H7 (cell line): ENCODE data around the gene BCAS2. TPM values are rescaled to one million over a fixed set of nuclear protein-coding genes. Genes with fewer than 3 reads are reported as not detected.

Experiments used
- DNase-seq: peaks from one replicate; pipeline ENCODE4 v3.0.0; 2012
- H3K27me3 ChIP-seq: 2 replicates; pipeline ENCODE4 v1.6.0; 2011; ENCODE audit warnings: mild to moderate bottlenecking, low read length; ENCODE audit not compliant: control insufficient read depth, insufficient read depth
- H3K36me3 ChIP-seq: replicated peaks from 2 replicates; pipeline ENCODE4 v1.5.1; 2011; ENCODE audit warnings: low read length; ENCODE audit not compliant: control insufficient read depth, insufficient read depth
- H3K4me3 ChIP-seq: 2 replicates; pipeline ENCODE4 v1.5.1; 2011; ENCODE audit warnings: low read depth, mild to moderate bottlenecking, control low read depth, low read length, moderate library complexity; ENCODE audit not compliant: insufficient read depth
- total RNA-seq: library from RNA; depleted of rRNA; stranded (reverse); fragments of >200 nt; shearing (Covaris generic); gene quantifications from 2 replicates; pipeline ENCODE4 v1.2.3, GENCODE V29; 2014; rRNA removed

Gene BCAS2
- total RNA-seq = 50.0 and 66.3 TPM in 2 replicates

DNA sequence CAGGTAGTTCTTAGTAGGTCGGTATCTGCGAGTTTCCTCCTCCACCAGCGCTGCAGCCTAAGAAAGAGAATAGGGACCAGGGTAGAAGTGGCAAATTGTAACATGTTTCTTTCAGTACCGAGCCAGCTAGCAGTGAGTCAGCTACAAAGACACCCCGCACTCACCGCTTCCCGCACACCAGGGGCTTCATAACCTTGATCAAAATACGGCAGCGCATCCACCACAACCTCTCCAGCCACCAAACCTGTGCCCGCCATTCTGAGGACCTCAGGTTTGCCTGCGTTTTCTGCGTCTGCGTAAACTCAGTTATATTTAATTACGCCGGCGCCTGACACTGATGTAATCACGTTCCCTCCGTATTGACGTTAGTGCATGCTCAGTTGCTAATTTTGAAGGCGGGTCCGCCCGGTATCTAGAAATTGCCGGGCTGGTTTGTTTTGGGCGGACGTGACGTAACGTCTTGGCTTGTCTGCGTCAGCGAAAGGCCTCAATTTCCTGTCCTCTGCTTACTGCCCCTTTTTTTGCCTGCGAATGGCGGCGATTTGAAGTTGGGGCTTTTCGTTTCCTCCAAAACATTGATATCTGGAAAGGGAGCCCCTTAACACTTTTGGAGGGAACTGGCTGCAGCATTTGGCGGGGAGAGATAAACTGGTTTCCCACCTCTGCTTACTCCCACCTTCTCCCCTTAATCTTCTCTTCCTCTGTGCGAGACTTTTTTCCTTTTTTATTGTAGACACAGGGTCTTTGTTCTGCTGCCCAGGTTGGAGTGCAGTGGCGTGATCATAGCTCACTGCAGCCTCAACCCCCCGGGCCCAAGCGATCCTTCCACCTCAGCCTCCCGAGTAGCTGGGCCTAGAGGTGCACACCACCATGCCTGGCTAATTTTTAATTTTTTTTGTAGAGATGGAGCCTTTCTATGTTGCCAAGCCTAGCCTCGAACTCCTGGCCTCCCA lies at the start of gene BCAS2:
Gene BCAS2, minus strand, starts transcription at position 281 of the 953 bp plus-strand sequence. Its CDS starts 24 bp downstream, at position 257.
- Histone ChIP-seq H3K4me3 (peak within 1 kb of the TSS; percentile 89), H3K27me3 (no peaks in the 10 kb centered on the region), H3K36me3 (peaks cover 5% of the 10 kb centered on the region)
- peak; percentile 61 for DNase-seq

DNA sequence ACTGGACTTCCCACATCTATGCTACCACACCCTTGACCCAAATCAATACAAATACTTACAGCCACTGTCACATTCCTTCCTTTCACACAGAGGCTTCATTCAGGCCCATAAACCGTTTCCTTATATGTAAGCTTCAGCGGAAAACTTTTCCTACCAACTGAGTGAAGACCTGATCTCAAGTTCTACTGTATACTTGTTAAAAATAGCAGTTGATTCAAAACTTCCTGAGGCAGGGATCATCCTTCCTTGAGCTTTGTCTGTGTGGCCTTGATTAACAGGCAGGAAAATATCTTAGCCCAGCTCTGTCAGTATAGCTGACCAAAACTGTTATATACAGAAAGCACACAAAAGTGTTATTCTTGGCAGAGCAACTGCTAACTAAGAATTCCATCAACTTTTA lies 45.7 kb upstream of the BCAS2 start:
- Histone ChIP-seq H3K4me3 (no peak overlapping the region), H3K36me3 (no peaks in the 10 kb centered on the region), H3K27me3 (no peaks in the 10 kb centered on the region)
- no peak for DNase-seq

DNA sequence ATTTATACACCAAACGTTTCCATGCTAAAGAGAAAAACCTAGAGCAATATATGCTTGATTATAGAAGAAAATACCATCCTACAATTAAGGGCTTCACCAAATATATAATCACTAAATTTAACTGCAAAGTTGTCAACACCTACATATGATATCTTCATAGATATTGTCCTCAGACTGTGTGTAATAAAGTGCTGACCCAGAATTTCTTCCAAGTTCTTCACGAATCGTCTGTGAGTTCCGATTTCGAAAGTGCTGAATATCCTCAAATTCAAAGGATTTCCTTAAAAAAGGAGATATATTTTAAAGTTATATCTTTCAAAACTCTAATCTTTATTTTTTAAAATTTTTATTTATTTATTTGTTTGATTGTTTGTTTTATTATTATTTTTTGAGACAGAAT lies 41.9 kb upstream of the BCAS2 start:
- H3K27me3 ChIP-seq = no peaks in the 10 kb centered on the region
- H3K36me3 ChIP-seq = no peaks in the 10 kb centered on the region
- DNase-seq = no peak
- no peak overlapping the region for H3K4me3 ChIP-seq

DNA sequence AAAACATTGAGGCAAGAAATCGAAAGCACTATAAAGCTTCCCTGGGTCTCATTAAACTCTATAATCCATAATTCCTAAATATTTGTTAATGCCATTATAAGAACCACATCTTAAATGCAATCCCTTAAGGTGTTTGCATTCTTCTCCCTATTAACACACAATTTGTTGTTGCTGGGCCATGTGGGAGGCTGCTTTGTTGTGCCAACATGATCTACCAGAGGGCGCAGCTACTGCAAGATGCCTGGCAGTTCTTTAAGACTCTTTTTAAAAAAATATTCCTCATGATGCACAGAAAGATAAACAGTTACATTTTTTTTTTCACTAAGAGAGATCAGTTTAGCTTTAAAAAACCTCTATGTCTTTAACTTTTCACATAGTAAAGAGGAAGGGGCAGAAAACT lies 39.0 kb upstream of the BCAS2 start:
- no peak overlapping the region for H3K4me3 ChIP-seq
- no peaks in the 10 kb centered on the region for H3K27me3 ChIP-seq
- H3K36me3 ChIP-seq = no peaks in the 10 kb centered on the region
- no peak for DNase-seq

DNA sequence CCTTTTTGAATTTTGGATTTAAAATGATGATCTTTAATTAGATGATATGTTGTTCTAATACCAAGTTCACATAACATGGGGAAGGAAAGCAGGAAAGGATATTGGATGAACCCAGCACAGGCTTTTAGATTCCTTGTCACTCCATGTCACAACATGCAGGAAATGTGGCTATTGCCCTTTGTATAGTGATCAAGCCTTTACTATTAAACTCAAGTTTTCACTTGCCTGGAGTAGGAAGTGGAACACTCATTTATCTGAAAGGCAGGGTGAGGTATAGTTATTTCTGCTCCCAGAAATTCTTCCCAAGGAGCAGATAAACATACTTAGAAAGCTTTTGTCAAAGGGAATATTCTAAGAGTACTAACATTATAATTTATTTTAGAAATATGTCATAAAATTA lies 37.2 kb upstream of the BCAS2 start:
- Histone ChIP-seq H3K27me3 (no peaks in the 10 kb centered on the region), H3K36me3 (no peaks in the 10 kb centered on the region), H3K4me3 (no peak overlapping the region)
- DNase-seq = no peak

DNA sequence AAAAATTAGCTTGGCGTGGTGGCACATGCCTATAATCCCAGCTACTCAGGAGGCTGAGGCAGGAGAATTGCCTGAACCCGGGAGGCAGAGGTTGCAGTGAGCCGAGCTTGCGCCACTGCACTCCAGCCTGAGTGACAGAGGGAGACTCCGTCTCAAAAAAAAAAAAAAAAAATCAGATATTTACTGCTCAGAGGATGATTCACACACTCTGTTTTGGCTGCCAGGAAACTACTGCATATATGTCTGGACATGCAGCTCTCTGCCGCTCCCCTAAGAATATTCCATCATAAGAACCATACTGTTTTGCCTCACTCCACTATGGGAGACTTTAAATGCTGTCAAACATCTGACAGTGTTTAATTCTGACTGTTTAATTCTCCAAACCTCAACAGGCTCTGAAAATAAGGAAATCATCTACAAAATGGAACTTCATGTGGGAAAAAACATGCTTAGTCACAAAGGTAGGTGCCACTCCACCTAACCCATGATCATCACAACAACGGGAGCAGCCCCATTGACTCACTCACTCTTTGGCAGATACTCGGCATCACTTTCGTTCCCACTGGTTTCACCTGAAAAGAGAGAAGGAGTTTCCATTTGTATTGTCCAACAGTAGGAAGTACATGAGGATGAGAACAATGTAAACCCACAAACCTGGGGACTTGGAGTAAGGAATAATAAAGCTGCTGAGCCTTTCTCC lies 29.3 kb upstream of the BCAS2 start:
- no peak for DNase-seq
- Histone ChIP-seq H3K27me3 (no peaks in the 10 kb centered on the region), H3K4me3 (no peak overlapping the region)

DNA sequence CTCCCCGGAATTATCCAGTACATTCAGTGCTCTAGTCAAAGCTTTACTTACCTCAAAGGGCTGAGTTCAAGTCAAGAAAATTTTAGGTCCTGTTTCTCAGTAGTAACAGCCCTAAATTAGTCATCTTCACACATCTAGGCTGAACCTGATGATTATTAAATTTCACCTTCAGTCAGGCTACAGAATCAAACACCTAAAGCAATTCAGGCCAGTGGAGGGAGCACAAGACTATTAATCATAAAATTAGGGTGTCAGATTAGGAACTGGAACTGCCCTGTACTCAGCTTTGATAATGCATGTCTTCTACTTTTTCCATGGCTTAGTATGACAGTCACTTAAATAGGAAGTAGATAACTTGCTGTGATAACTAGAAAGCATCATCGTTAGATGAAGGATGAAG lies 28.4 kb upstream of the BCAS2 start:
- no peaks in the 10 kb centered on the region for H3K36me3 ChIP-seq
- H3K27me3 ChIP-seq = no peaks in the 10 kb centered on the region
- H3K4me3 ChIP-seq = no peak overlapping the region
- DNase-seq = no peak

More for the DNA sequence above, 29.3 kb upstream of the BCAS2 start:
- H3K36me3 ChIP-seq = no peaks in the 10 kb centered on the region

DNA sequence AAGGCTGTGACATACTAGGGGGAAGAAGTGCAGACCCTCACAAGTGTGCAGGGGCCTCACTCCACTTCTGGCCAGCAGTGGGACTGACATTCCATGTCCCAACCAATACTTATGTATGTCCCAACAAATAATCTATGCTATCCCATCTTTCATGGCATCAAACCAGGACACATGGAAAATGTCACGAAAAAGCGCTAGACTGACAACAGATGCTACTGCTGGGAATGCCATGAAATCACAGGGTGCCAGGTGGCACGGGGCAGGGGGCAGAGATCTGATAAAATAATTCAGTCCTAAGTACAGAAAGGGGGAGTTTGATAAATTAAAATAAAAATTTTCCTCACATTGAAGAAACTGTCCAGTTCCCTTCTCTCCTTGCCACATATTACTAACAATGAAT lies 27.6 kb upstream of the BCAS2 start:
- no peaks in the 10 kb centered on the region for H3K36me3 ChIP-seq
- no peak overlapping the region for H3K4me3 ChIP-seq
- no peaks in the 10 kb centered on the region for H3K27me3 ChIP-seq
- no peak for DNase-seq

DNA sequence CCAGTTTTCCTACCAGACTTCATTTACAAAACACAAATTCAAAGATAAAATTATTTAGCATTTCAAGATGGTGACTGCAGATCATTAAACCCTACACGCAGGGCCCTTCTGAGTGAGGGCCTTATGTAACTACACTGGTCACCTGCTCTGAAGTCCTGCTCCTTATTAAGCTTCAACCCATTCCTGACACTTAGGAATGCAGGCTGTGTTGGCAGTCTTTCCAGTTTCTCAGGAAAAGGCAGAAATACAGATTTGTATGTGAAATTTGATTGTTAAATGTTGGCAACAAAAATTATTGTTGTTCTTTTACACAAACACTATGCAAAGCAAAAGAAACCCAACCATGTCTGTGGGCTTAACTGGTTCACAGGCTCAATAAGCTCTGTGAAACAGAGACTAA lies 25.8 kb upstream of the BCAS2 start:
- DNase-seq = no peak
- Histone ChIP-seq H3K36me3 (no peaks in the 10 kb centered on the region), H3K27me3 (no peaks in the 10 kb centered on the region), H3K4me3 (no peak overlapping the region)

DNA sequence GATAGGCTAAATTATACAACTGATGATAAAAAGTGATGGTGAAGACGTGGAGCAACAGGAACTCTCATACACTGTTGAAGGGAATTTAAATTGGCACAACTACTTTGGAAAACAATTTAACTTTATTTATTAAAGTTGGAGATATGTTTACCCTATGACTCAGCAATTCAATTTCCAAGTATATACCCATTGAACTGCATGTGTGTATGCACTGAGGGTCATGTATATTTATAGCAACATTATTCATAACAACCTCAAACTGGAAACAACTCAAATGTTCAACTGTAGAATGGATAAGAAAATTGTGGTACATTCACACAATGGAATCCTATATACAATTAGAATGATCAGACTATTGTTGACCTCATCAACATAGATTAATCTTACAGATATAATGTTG lies 16.5 kb upstream of the BCAS2 start:
- no peak overlapping the region for H3K4me3 ChIP-seq
- no peaks in the 10 kb centered on the region; the same call in 1 of the 2 replicates for H3K27me3 ChIP-seq
- H3K36me3 ChIP-seq = no peaks in the 10 kb centered on the region; the same call in 1 of the 2 replicates
- DNase-seq = no peak

DNA sequence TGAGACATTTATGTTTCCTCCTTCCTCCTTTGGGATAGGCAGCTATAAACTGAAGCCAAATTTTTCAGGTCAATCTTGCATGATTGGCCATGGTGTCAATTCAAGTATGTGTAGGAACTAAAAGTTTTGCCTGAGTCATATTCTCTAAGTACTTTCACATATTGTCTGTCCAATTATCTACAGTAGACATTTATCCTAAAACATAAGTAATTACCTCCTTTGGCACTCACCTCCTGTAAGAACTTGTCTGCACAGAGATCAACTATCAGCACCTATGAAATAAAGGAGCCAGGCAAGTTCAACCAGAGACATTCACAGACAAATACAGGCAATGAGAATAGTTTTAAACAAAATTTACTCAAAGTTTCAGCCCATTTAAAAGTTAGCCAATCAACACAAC lies 14.2 kb upstream of the BCAS2 start:
- DNase-seq = no peak
- H3K27me3 ChIP-seq = no peaks in the 10 kb centered on the region
- H3K36me3 ChIP-seq = no peaks in the 10 kb centered on the region; the same call in 1 of the 2 replicates
- no peak overlapping the region for H3K4me3 ChIP-seq

DNA sequence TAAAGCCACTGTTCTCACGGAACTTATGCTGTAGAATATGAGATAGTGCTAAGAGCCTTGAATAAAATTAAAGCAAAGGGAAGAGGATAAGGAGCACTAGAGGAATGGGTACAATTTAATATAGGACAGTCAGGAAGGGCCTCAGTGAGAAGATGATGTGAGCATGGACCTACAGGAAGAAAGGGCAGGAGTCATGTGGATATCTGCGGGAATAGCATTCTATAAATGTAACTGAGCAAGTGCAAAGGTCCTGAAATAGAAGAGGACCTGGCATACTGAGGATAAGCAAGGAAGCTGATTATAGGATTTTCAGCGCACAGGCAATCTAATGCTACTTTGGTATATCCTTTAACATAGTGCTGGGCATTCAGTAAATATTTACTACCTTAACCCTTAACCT lies 12.6 kb upstream of the BCAS2 start:
- Histone ChIP-seq H3K36me3 (no peaks in the 10 kb centered on the region), H3K4me3 (no peak overlapping the region), H3K27me3 (no peaks in the 10 kb centered on the region)
- no peak for DNase-seq

DNA sequence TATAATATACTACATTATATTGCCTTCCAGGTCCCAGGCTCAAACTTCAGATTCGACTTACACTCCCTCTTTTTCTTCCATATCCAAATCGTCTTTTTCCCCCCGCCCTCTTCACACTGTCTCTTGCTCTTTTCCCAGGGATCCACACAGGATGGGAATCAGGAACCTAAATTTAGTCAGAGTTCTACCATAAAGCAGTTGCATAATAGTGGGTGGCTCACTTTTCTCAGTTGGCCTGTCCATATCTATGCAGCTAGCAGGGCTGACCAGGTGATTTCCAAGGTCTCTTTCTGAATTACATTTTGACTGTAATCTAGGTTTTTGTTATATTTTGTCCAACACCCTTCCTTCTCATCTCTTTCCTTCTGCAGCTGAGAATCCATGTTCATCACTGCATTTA lies 7.7 kb upstream of the BCAS2 start:
- no peaks in the 10 kb centered on the region for H3K36me3 ChIP-seq
- H3K4me3 ChIP-seq = no peak overlapping the region
- no peak for DNase-seq
- no peaks in the 10 kb centered on the region for H3K27me3 ChIP-seq

DNA sequence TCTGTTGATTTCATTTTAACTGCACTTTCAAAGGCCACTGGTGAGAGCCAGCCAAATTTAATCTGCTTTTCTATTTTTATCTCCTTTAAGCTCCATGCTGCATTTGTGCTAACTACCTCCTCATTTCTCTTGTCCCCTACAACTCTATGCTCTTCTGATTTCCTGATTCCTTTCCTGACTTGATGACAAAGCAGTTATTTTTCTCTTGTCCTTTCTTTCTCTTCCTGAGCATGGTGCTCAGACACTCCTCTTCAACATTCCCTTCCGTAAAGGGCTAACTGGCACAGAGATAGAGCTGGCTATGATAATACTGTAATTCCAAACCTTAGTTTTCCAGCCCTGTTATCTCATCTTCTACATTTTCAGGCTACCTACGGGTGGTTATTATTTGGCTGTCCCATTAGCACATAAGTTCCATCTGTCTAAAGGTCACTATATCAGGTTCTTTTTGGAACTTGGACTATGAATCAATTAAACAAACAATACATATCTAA lies 6.8 kb upstream of the BCAS2 start:
- no peak for DNase-seq
- no peaks in the 10 kb centered on the region for H3K36me3 ChIP-seq

More for the DNA sequence above, 6.8 kb upstream of the BCAS2 start:
- Histone ChIP-seq H3K27me3 (no peaks in the 10 kb centered on the region), H3K4me3 (no peak overlapping the region)
